HepG2 (cell line): ENCODE measurements around the gene EPM2A. TPM values are rescaled to one million over a fixed set of nuclear protein-coding genes. Genes with fewer than 3 reads are reported as not detected.

Experiments used
- AGO2 ChIP-seq: fragments of 200-400 bp; formaldehyde crosslinking; optimal IDR thresholded peaks from 2 replicates; pipeline ENCODE3; 2017; ENCODE audit warnings: mild to moderate bottlenecking, low read depth, low read length, moderate library complexity
- HDAC1 ChIP-seq: sonication (generic); formaldehyde crosslinking; IDR thresholded peaks from 2 replicates; pipeline ENCODE4 v1.5.1; 2020; ENCODE audit warnings: mild to moderate bottlenecking, missing genetic modification reagents
- HHEX ChIP-seq: IDR thresholded peaks from 2 replicates; pipeline ENCODE4 v1.6.1; 2016; ENCODE audit warnings: control low read depth
- RCOR2 ChIP-seq: IDR thresholded peaks from 2 replicates; pipeline ENCODE4 v1.6.1; 2016; ENCODE audit warnings: missing biosample characterization, missing genetic modification reagents
- USF2 ChIP-seq, 2 experiments: sonication (generic) in 1 of 2; formaldehyde crosslinking in 1 of 2; IDR thresholded peaks; 2 replicates each; pipeline versions ENCODE4 v1.5.1 to v1.6.1; 2011 to 2020; ENCODE audit warnings: borderline replicate concordance in 1 of 2, low read depth in 1 of 2, low read length in 1 of 2, mild to moderate bottlenecking in 1 of 2, missing genetic modification reagents in 1 of 2, moderate library complexity in 1 of 2
- YEATS2 ChIP-seq: sonication (generic); formaldehyde crosslinking; IDR thresholded peaks from 2 replicates; pipeline ENCODE4 v1.4.0; 2020; ENCODE audit warnings: missing genetic modification reagents, borderline replicate concordance
- ZBTB46 ChIP-seq: sonication (generic); formaldehyde crosslinking; IDR thresholded peaks from 2 replicates; pipeline ENCODE4 v1.4.0; 2020; ENCODE audit warnings: mild to moderate bottlenecking, missing genetic modification reagents, borderline replicate concordance
- ZNF253 ChIP-seq: sonication (generic); formaldehyde crosslinking; IDR thresholded peaks from 2 replicates; pipeline ENCODE4 v1.8.0; 2022; ENCODE audit warnings: mild to moderate bottlenecking, missing genetic modification reagents, borderline replicate concordance
- ZNF337 ChIP-seq: sonication (generic); formaldehyde crosslinking; IDR thresholded peaks from 2 replicates; pipeline ENCODE4 v1.5.1; 2020; ENCODE audit warnings: missing genetic modification reagents, low read depth, mild to moderate bottlenecking, borderline replicate concordance
- ZNF549 ChIP-seq: sonication (generic); formaldehyde crosslinking; IDR thresholded peaks from 2 replicates; pipeline ENCODE4 v1.5.0; 2020; ENCODE audit warnings: missing genetic modification reagents
- ZNF572 ChIP-seq: sonication (generic); formaldehyde crosslinking; IDR thresholded peaks from 2 replicates; pipeline ENCODE4 v1.5.1; 2020; ENCODE audit warnings: mild to moderate bottlenecking, missing genetic modification reagents
- ZNF589 ChIP-seq: sonication (generic); formaldehyde crosslinking; conservative IDR thresholded peaks from 2 replicates; pipeline ENCODE4 v1.8.0; 2022; ENCODE audit warnings: mild to moderate bottlenecking, moderate library complexity, missing genetic modification reagents
- ZNF615 ChIP-seq: sonication (generic); formaldehyde crosslinking; IDR thresholded peaks from 2 replicates; pipeline ENCODE4 v1.5.0; 2020; ENCODE audit warnings: mild to moderate bottlenecking, missing genetic modification reagents, borderline replicate concordance
- ZNF766 ChIP-seq: sonication (generic); formaldehyde crosslinking; IDR thresholded peaks from 2 replicates; pipeline ENCODE4 v1.5.0; 2020; ENCODE audit warnings: missing genetic modification reagents, borderline replicate concordance
- polyA plus RNA-seq, 8 experiments: library from polyadenylated mRNA; depleted of rRNA in 3 of 8; stranded (reverse) in 7 of 8; unstranded in 1 of 8; fragments of >200 nt; fragmentation: Illumina TruSeq in 4 of 8; extraction: Trizol in 4 of 8; gene quantifications; 2 replicates each; pipeline versions ENCODE4 v1.2.1 to v1.2.3, GENCODE V29; 2011 to 2016; ENCODE audit warnings: low read depth in 4 of 8, missing spikeins in 1 of 8, mixed read lengths in 1 of 8; ENCODE audit not compliant: insufficient read depth in 1 of 8
- total RNA-seq, 5 experiments: library from RNA; depleted of rRNA; stranded (reverse); fragments of >200 nt; fragmentation: Illumina TruSeq; extraction: Trizol; gene quantifications; 2 replicates each; pipeline ENCODE4 v1.2.3, GENCODE V29; 2016; ENCODE audit warnings: low read depth in 1 of 5
- TF ChIP-seq, protein P1 (sequence below): sonication (generic); formaldehyde crosslinking; IDR thresholded peaks from 2 replicates; pipeline ENCODE4 v1.4.0; 2020; ENCODE audit warnings: missing genetic modification reagents

EPM2A gene
- total and polyA plus RNA-seq, 2 of the 13 experiments (the other 11 are each of a cell fraction or from before 2014, with no cell fraction given) = 4.6 to 9.2 TPM

GRCh38 chr6:145734486-145735355 lies 599 bp downstream of the EPM2A start (continued):
- TF ChIP-seq, protein P1, sequence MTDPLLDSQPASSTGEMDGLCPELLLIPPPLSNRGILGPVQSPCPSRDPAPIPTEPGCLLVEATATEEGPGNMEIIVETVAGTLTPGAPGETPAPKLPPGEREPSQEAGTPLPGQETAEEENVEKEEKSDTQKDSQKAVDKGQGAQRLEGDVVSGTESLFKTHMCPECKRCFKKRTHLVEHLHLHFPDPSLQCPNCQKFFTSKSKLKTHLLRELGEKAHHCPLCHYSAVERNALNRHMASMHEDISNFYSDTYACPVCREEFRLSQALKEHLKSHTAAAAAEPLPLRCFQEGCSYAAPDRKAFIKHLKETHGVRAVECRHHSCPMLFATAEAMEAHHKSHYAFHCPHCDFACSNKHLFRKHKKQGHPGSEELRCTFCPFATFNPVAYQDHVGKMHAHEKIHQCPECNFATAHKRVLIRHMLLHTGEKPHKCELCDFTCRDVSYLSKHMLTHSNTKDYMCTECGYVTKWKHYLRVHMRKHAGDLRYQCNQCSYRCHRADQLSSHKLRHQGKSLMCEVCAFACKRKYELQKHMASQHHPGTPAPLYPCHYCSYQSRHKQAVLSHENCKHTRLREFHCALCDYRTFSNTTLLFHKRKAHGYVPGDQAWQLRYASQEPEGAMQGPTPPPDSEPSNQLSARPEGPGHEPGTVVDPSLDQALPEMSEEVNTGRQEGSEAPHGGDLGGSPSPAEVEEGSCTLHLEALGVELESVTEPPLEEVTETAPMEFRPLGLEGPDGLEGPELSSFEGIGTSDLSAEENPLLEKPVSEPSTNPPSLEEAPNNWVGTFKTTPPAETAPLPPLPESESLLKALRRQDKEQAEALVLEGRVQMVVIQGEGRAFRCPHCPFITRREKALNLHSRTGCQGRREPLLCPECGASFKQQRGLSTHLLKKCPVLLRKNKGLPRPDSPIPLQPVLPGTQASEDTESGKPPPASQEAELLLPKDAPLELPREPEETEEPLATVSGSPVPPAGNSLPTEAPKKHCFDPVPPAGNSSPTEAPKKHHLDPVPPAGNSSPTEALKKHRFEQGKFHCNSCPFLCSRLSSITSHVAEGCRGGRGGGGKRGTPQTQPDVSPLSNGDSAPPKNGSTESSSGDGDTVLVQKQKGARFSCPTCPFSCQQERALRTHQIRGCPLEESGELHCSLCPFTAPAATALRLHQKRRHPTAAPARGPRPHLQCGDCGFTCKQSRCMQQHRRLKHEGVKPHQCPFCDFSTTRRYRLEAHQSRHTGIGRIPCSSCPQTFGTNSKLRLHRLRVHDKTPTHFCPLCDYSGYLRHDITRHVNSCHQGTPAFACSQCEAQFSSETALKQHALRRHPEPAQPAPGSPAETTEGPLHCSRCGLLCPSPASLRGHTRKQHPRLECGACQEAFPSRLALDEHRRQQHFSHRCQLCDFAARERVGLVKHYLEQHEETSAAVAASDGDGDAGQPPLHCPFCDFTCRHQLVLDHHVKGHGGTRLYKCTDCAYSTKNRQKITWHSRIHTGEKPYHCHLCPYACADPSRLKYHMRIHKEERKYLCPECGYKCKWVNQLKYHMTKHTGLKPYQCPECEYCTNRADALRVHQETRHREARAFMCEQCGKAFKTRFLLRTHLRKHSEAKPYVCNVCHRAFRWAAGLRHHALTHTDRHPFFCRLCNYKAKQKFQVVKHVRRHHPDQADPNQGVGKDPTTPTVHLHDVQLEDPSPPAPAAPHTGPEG (CRISPR knock-in tag) = peak; percentile 60; the same call in 1 of the 2 replicates
- peak; percentile 67 for TF ChIP-seq ZNF589 (CRISPR knock-in tag)
- no peak for TF ChIP-seq ZNF572 (CRISPR knock-in tag)
- peak; percentile 59; the same call in 1 of the 2 replicates for TF ChIP-seq ZNF766
- TF ChIP-seq HHEX (CRISPR knock-in tag) = peak; percentile 41; the same call in 1 of the 2 replicates
- no peak; the same call in 1 of the 2 replicates for TF ChIP-seq USF2 (IDR thresholded peaks at IDR 0.05; ENCODE audit: low read depth, low read length)
- peak; percentile 59 for TF ChIP-seq USF2 (CRISPR knock-in tag; IDR thresholded peaks at IDR 0.05; ENCODE audit: borderline replicate concordance)
- TF ChIP-seq HDAC1 (CRISPR knock-in tag) = peak; percentile 77
- TF ChIP-seq AGO2 = peak; percentile 93
- peak; percentile 79; the same call in 1 of the 2 replicates for TF ChIP-seq YEATS2 (CRISPR knock-in tag)
- peak; percentile 84; the same call in 1 of the 2 replicates for TF ChIP-seq ZNF615 (CRISPR knock-in tag)
- TF ChIP-seq ZBTB46 (CRISPR knock-in tag) = no peak
- TF ChIP-seq RCOR2 (CRISPR knock-in tag) = 0 out of 2 replicates have a peak, but pooled peaks have one; percentile 36
- TF ChIP-seq ZNF337 (CRISPR knock-in tag) = no peak
- no peak for TF ChIP-seq ZNF253
- TF ChIP-seq ZNF549 (CRISPR knock-in tag) = no peak
